ENCODE measurements around the gene EPB41L5.

- TF ChIP-seq CTCF (conservative IDR thresholded peaks at IDR 0.05; ENCODE audit: low read length) (no peak), EZH2phosphoT487 (IDR thresholded peaks at IDR 0.05; ENCODE audit: borderline replicate concordance, low read depth, low read length) (no peak)
Observed at GRCh38 chr2:120118018-120118417, 105.1 kb downstream of the EPB41L5 start.
